22Rv1 (cell line): Measurements from ENCODE around the gene HORMAD2.

Source experiments
- ZFX ChIP-seq: fragments of 450-650 bp; IDR thresholded peaks from 2 replicates; pipeline ENCODE4 v1.6.1; 2017; ENCODE audit warnings: antibody characterized with exemption, borderline replicate concordance
- TF ChIP-seq, protein P1 (sequence below): fragments of 450-650 bp; IDR thresholded peaks from 2 replicates; pipeline ENCODE4 v1.5.1; 2017; ENCODE audit warnings: mild to moderate bottlenecking

DNA sequence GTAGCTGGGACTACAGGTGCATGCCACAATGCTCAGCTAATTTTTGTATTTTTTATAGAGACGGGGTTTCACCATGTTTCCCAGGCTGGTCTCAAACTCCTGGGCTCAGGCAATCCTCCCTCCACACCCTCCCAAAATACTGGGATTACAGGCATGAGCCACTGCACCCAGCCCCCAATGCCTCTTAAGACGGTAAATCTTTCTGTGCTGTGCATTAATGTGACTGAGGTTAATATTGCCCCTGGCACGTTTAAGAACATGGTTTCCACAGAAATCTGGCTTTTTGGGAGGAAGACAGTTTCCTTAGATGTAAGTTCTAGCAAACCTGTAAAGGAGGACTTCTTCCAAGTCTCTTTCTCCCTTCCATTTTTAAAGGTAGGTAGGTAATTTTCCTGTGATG, 6.1 kb upstream of the HORMAD2 start:
- TF ChIP-seq, protein P1, sequence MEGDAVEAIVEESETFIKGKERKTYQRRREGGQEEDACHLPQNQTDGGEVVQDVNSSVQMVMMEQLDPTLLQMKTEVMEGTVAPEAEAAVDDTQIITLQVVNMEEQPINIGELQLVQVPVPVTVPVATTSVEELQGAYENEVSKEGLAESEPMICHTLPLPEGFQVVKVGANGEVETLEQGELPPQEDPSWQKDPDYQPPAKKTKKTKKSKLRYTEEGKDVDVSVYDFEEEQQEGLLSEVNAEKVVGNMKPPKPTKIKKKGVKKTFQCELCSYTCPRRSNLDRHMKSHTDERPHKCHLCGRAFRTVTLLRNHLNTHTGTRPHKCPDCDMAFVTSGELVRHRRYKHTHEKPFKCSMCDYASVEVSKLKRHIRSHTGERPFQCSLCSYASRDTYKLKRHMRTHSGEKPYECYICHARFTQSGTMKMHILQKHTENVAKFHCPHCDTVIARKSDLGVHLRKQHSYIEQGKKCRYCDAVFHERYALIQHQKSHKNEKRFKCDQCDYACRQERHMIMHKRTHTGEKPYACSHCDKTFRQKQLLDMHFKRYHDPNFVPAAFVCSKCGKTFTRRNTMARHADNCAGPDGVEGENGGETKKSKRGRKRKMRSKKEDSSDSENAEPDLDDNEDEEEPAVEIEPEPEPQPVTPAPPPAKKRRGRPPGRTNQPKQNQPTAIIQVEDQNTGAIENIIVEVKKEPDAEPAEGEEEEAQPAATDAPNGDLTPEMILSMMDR, result no peak
- no peak for TF ChIP-seq ZFX
